Endothelial cell of umbilical vein (primary cell): Measurements from ENCODE around the gene ADGRD1. TPM values are rescaled to one million over a fixed set of nuclear protein-coding genes. Genes with fewer than 3 reads are reported as not detected.

Source experiments
- BruUV-seq: library from RNA; stranded (reverse); fragments of 400-500 nt; replicated peaks from 2 replicates; lab custom pipeline; 2021; lab: Mats Ljungman, UMichigan
- CTCF ChIA-PET: fragments of 300-600, 350-600 bp; sonication (Branson Sonifier 250); formaldehyde crosslinking; loops from one replicate; lab custom pipeline; 2021; ENCODE audit warnings: antibody characterized with exemption, inconsistent platforms; lab: Charles Lee
- POLR2A ChIA-PET: fragments of 300-600, 350-600 bp; sonication (Branson Sonifier 250); formaldehyde crosslinking; loops from one replicate; lab custom pipeline; 2021; ENCODE audit warnings: antibody characterized with exemption, inconsistent platforms; lab: Charles Lee
- DNase-seq: peaks from one replicate; pipeline ENCODE4 v3.0.0-alpha.2; 2011; ENCODE audit warnings: low read depth, low spot score
- FAIRE-seq: peaks from 2 replicates; lab custom pipeline; 2011; peaks lifted over from hg19 to GRCh38; lab: Jason Lieb, UNC
- H2AFZ ChIP-seq: 2 replicates; pipeline ENCODE4 v1.6.0; 2012; ENCODE audit warnings: low read depth, low read length, control low read depth, inconsistent platforms
- H3K27ac ChIP-seq: 2 replicates; pipeline ENCODE4 v1.5.1; 2011; ENCODE audit warnings: low read depth, mild to moderate bottlenecking, control low read depth, low read length, moderate library complexity; ENCODE audit not compliant: insufficient read depth
- H3K27me3 ChIP-seq, 2 experiments: 2 replicates each; pipeline versions ENCODE4 v1.6.0 to v1.6.1; 2011; ENCODE audit warnings: low read length in 2 of 2, mixed read lengths in 1 of 2; ENCODE audit not compliant: control insufficient read depth in 2 of 2, insufficient read depth in 2 of 2
- H3K36me3 ChIP-seq, 2 experiments: 2 replicates in 1 of 2; 3 replicates in 1 of 2; pipeline ENCODE4 v1.5.1; 2011; ENCODE audit warnings: low read length in 2 of 2, mild to moderate bottlenecking in 1 of 2, moderate library complexity in 1 of 2; ENCODE audit not compliant: control insufficient read depth in 2 of 2, insufficient read depth in 2 of 2; ENCODE audit errors: extremely low read depth in 1 of 2
- H3K4me1 ChIP-seq: 3 replicates; pipeline ENCODE4 v1.5.1; 2011; ENCODE audit warnings: mild to moderate bottlenecking, low read length; ENCODE audit not compliant: control insufficient read depth, insufficient read depth; ENCODE audit errors: extremely low read depth
- H3K4me2 ChIP-seq: 2 replicates; pipeline ENCODE4 v1.6.1; 2011; ENCODE audit warnings: low read length, control low read depth, mixed read lengths; ENCODE audit not compliant: insufficient read depth
- H3K4me3 ChIP-seq, 3 experiments: fragments of 200-600 bp in 1 of 3; sonication (generic), shearing (Covaris generic) in 1 of 3; replicated peaks in 1 of 3; 2 replicates each; pipeline ENCODE4 v1.5.1; 2011 to 2016; ENCODE audit warnings: control low read depth in 3 of 3, low read length in 3 of 3, mild to moderate bottlenecking in 2 of 3, inconsistent platforms in 1 of 3, low read depth in 1 of 3, moderate library complexity in 1 of 3; ENCODE audit not compliant: insufficient read depth in 1 of 3
- H3K79me2 ChIP-seq: 2 replicates; pipeline ENCODE4 v1.6.0; 2012; ENCODE audit warnings: low read length, inconsistent platforms; ENCODE audit not compliant: control insufficient read depth, insufficient read depth
- H3K9ac ChIP-seq: replicated peaks from 2 replicates; pipeline ENCODE3; 2011; ENCODE audit warnings: low read length, control low read depth; ENCODE audit not compliant: insufficient read depth; ENCODE audit errors: extremely low read depth
- H3K9me1 ChIP-seq: replicated peaks from 3 replicates; pipeline ENCODE4 v1.6.0; 2011; ENCODE audit warnings: mild to moderate bottlenecking, low read length; ENCODE audit not compliant: control insufficient read depth, insufficient read depth; ENCODE audit errors: extremely low read depth
- H3K9me3 ChIP-seq: replicated peaks from 2 replicates; pipeline ENCODE4 v1.5.1; 2012; ENCODE audit warnings: low read length, inconsistent platforms; ENCODE audit not compliant: control insufficient read depth, insufficient read depth
- H4K20me1 ChIP-seq: replicated peaks from 2 replicates; pipeline ENCODE3; 2011; ENCODE audit warnings: mild to moderate bottlenecking, low read length; ENCODE audit not compliant: control insufficient read depth, insufficient read depth; ENCODE audit errors: extremely low read depth
- CTCF ChIP-seq, 2 donors: IDR thresholded peaks; 1 replicate in 1 of 2; 2 replicates in 1 of 2; pipeline ENCODE4 v1.5.1; 2011; ENCODE audit warnings: low read length in 2 of 2, mild to moderate bottlenecking in 2 of 2, moderate library complexity in 2 of 2, control low read depth in 1 of 2, inconsistent platforms in 1 of 2, low read depth in 1 of 2; ENCODE audit not compliant: insufficient read depth in 1 of 2; ENCODE audit errors: extremely low read depth in 1 of 2
- EZH2 ChIP-seq: IDR thresholded peaks from 2 replicates; pipeline ENCODE4 v1.6.1; 2012; ENCODE audit warnings: borderline replicate concordance, low read depth, mild to moderate bottlenecking, moderate library complexity, low read length, inconsistent platforms; ENCODE audit not compliant: severe bottlenecking
- FOS ChIP-seq: IDR thresholded peaks from 2 replicates; pipeline ENCODE4 v1.6.1; 2011; ENCODE audit warnings: mild to moderate bottlenecking, low read length, moderate library complexity, borderline replicate concordance; ENCODE audit not compliant: insufficient read depth
- GATA2 ChIP-seq: IDR thresholded peaks from 2 replicates; pipeline ENCODE4 v1.7.0; 2011; ENCODE audit warnings: low read depth, mild to moderate bottlenecking, moderate library complexity, mixed read lengths, low read length; ENCODE audit not compliant: insufficient read length, insufficient read depth
- JUN ChIP-seq: IDR thresholded peaks from 2 replicates; pipeline ENCODE4 v1.6.1; 2011; ENCODE audit warnings: borderline replicate concordance, low read depth; ENCODE audit not compliant: insufficient read length, insufficient read depth
- MYC ChIP-seq: IDR thresholded peaks from one replicate; pipeline ENCODE4 v1.6.1; 2011; ENCODE audit warnings: mild to moderate bottlenecking, low read depth, low read length
- POLR2A ChIP-seq: IDR thresholded peaks from 2 replicates; pipeline ENCODE4 v1.6.1; 2012; ENCODE audit warnings: low read depth, mild to moderate bottlenecking, control low read depth, low read length
- POLR2AphosphoS5 ChIP-seq: IDR thresholded peaks from 2 replicates; pipeline ENCODE4 v1.6.1; 2012; ENCODE audit warnings: low read depth, mild to moderate bottlenecking, control low read depth, low read length, moderate library complexity; ENCODE audit not compliant: insufficient read depth
- dilution Hi-C: fragments of 300-500 bp; cut with MboI; formaldehyde crosslinking; loops from one replicate; pipeline ENCODE4 v1.15.0; 2019; ENCODE audit warnings: low sequenced_read_pairs; ENCODE audit not compliant: extremely low pct_ligation_motif_present
- intact Hi-C: fragments of 100-400 bp; cut with micrococcal nuclease; formaldehyde crosslinking; loops from one replicate; pipeline ENCODE4 v1.10.0; 2022
- polyA plus RNA-seq, 4 experiments: library from polyadenylated mRNA; depleted of rRNA in 3 of 4; stranded (reverse) in 3 of 4; unstranded in 1 of 4; fragments of >200 nt; gene quantifications; 2 replicates each; pipeline versions ENCODE4 v1.2.1 to v1.2.3, GENCODE V29; 2011 to 2012; ENCODE audit warnings: missing spikeins in 1 of 4
- total RNA-seq: library from RNA; stranded (reverse); gene quantifications from 2 replicates; pipeline ENCODE4 v1.2.3, GENCODE V29; 2021
- TF ChIP-seq, protein P1 (sequence below): IDR thresholded peaks from 2 replicates; pipeline ENCODE4 v1.6.1; 2011; ENCODE audit not compliant: insufficient read depth, insufficient read length

ADGRD1 gene
- total and polyA plus RNA-seq, 2 donors (not counting 3 experiments of a cell fraction or from before 2014, with no cell fraction given), result 0.07 TPM; not detected in 1

DNA sequence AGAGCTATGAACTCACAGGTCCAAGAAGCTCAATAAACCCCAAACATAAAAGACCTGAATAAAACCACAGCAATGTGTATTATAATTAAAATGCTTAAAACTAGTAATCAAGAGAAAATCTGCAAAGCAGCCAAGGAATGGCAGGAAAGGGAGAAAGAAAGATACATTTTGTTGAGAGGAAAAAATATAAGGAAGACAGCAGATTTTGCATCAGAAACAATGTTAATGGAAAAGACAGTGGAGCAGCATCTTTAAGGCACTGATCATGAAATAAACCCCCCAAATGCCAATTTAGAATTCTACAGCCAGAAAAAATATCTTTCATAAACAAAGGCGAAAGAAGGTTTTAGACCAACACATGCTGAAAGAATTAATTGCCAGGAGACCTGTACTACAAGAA, 42.5 kb upstream of the ADGRD1 start:
- H3K27me3 ChIP-seq, result no peaks in the 10 kb centered on the region
- no peaks in the 10 kb centered on the region for H3K9me3 ChIP-seq
- dilution Hi-C loops, result no loop called here
- no peaks in the 10 kb centered on the region for H3K9me1 ChIP-seq
- H3K27ac ChIP-seq, result no peak overlapping the region
- H3K79me2 ChIP-seq, result no peaks in the 10 kb centered on the region
- no peaks in the 10 kb centered on the region for H3K36me3 ChIP-seq
- TF ChIP-seq POLR2A (no peak), FOS (no peak), POLR2AphosphoS5 (no peak), CTCF (IDR thresholded peaks at IDR 0.05; ENCODE audit: extremely low read depth in 1 of 2, insufficient read depth in 1 of 2, low read depth in 1 of 2, low read length in 2 of 2) (no peak), MYC (no peak), EZH2 (no peak), GATA2 (no peak), JUN (no peak)
- TF ChIP-seq, protein P1, sequence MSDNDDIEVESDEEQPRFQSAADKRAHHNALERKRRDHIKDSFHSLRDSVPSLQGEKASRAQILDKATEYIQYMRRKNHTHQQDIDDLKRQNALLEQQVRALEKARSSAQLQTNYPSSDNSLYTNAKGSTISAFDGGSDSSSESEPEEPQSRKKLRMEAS, result no peak
- FAIRE-seq (no peak), DNase-seq (no peak)
- H3K4me2 ChIP-seq, result no peak overlapping the region
- no peak overlapping the region for H3K4me3 ChIP-seq
- intact Hi-C loops, result no loop called here
- ChIA-PET CTCF (no interaction called here), POLR2A (no interaction called here)
- H4K20me1 ChIP-seq, result no peaks in the 10 kb centered on the region
- H3K9ac ChIP-seq, result no peak overlapping the region
- H3K4me1 ChIP-seq, result no peaks in the 10 kb centered on the region
- no peak overlapping the region for H2AFZ ChIP-seq
- no TSS peak for BruUV-seq
